Esophagus muscularis mucosa (tissue), 4 donors: Measurements from ENCODE around the gene OTUD6A. TPM values are rescaled to one million over a fixed set of nuclear protein-coding genes. Genes with fewer than 3 reads are reported as not detected.

Experiments used
- DNase-seq: peaks from one replicate; pipeline ENCODE4 v3.0.0-alpha.2; 2017; ENCODE audit errors: extremely low spot score
- H3K27ac ChIP-seq, 4 donors: fragments of 200-600 bp; sonication (generic); replicated peaks in 1 of 4; 1 replicate in 3 of 4; 2 replicates in 1 of 4; pipeline ENCODE4 v1.5.1; 2016 to 2019; ENCODE audit warnings: mild to moderate bottlenecking in 1 of 4
- H3K27me3 ChIP-seq, 4 donors: fragments of 200-600 bp; sonication (generic); one replicate each; pipeline versions ENCODE4 v1.5.1 to v1.6.0; 2016 to 2019
- H3K36me3 ChIP-seq, 4 donors: fragments of 200-600 bp; sonication (generic); one replicate each; pipeline ENCODE4 v1.5.1; 2016 to 2019
- H3K4me1 ChIP-seq, 4 donors: fragments of 200-600 bp; sonication (generic); one replicate each; pipeline ENCODE4 v1.5.1; 2016 to 2019
- H3K4me3 ChIP-seq, 4 donors: fragments of 200-600 bp; sonication (generic); 1 replicate in 2 of 4; 2 replicates in 2 of 4; pipeline ENCODE4 v1.5.1; 2016 to 2019; ENCODE audit warnings: mild to moderate bottlenecking in 4 of 4, moderate library complexity in 1 of 4
- H3K9me3 ChIP-seq, 4 donors: fragments of 200-600 bp; sonication (generic); 1 replicate in 3 of 4; 2 replicates in 1 of 4; pipeline ENCODE4 v1.5.1; 2016 to 2019
- EP300 ChIP-seq: sonication (generic); formaldehyde crosslinking; IDR thresholded peaks from one replicate; pipeline ENCODE4 v1.6.1; 2017; ENCODE audit warnings: antibody characterized with exemption
- POLR2A ChIP-seq: fragments of 450-650 bp; IDR thresholded peaks from one replicate; pipeline ENCODE4 v1.6.1; 2017; ENCODE audit warnings: antibody characterized with exemption, moderate library complexity, mild to moderate bottlenecking, low read depth
- POLR2AphosphoS5 ChIP-seq, 2 donors: sonication (generic); formaldehyde crosslinking; IDR thresholded peaks; one replicate each; pipeline ENCODE4 v1.6.1; 2017; ENCODE audit warnings: antibody characterized with exemption in 2 of 2
- WGBS: methylation state at CpG from one replicate; pipeline ENCODE4 v1.1.5; 2018; 5-methylcytosine and 5-hydroxymethylcytosine counted together
- intact Hi-C: fragments of 100-400 bp; cut with DNase I; formaldehyde crosslinking; loops from one replicate; pipeline ENCODE4 v1.15.1; 2023
- total RNA-seq, 4 donors: library from RNA; depleted of rRNA; stranded (reverse); fragments of >200 nt; gene quantifications; one replicate each; pipeline versions ENCODE4 v1.1.0 to v1.2.1, GENCODE V29; 2016
- TF ChIP-seq, protein P1 (sequence below), 3 experiments: fragments of 200-600 bp in 2 of 3; fragments of 450-650 bp in 1 of 3; sonication (generic) in 2 of 3; IDR thresholded peaks; one replicate each; pipeline ENCODE4 v1.5.1; 2017 to 2019; ENCODE audit warnings: antibody characterized with exemption in 3 of 3, mild to moderate bottlenecking in 2 of 3, moderate library complexity in 1 of 3

The OTUD6A gene
- total RNA-seq, 4 donors from 2014 or later = not detected

DNA sequence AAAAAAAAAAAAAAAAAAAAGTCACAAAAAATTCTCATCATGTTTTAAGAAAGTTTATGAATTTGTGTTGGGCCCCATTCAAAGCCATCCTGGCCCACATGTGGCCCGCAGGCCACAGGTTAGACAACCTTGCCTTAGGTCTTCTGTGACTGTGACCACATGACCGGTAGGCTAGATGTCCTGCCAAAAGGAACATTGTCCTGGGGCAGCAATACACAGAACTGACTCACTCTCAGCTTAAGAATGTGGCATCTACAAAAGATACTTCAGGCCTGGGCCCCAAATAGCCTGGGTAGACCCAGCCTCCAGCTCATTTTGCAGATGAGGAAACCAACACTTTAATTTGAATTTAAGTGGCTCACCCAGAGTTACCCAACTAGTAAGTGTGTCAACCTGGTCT is 22.5 kb upstream of the OTUD6A start:
- TF ChIP-seq, protein P1, sequence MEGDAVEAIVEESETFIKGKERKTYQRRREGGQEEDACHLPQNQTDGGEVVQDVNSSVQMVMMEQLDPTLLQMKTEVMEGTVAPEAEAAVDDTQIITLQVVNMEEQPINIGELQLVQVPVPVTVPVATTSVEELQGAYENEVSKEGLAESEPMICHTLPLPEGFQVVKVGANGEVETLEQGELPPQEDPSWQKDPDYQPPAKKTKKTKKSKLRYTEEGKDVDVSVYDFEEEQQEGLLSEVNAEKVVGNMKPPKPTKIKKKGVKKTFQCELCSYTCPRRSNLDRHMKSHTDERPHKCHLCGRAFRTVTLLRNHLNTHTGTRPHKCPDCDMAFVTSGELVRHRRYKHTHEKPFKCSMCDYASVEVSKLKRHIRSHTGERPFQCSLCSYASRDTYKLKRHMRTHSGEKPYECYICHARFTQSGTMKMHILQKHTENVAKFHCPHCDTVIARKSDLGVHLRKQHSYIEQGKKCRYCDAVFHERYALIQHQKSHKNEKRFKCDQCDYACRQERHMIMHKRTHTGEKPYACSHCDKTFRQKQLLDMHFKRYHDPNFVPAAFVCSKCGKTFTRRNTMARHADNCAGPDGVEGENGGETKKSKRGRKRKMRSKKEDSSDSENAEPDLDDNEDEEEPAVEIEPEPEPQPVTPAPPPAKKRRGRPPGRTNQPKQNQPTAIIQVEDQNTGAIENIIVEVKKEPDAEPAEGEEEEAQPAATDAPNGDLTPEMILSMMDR (IDR thresholded peaks at IDR 0.05) = no peak
- no peak for TF ChIP-seq POLR2AphosphoS5 (IDR thresholded peaks at IDR 0.05)
- no peak for TF ChIP-seq EP300
- no peak for TF ChIP-seq POLR2A
- peak; percentile 3 for DNase-seq
- H3K4me1 ChIP-seq = no peaks in the 10 kb centered on the region
- H3K9me3 ChIP-seq = no peaks in the 10 kb centered on the region
- 87% methylated on average over 2 of the region's 2 CpGs for WGBS
- H3K27me3 ChIP-seq = no peaks in the 10 kb centered on the region
- peaks cover 0 to 4% (median 0%) of the 10 kb centered on the region in 4 donors for H3K36me3 ChIP-seq
- intact Hi-C loops = no loop called here
- no peak overlapping the region for H3K4me3 ChIP-seq
- no peak overlapping the region for H3K27ac ChIP-seq

DNA sequence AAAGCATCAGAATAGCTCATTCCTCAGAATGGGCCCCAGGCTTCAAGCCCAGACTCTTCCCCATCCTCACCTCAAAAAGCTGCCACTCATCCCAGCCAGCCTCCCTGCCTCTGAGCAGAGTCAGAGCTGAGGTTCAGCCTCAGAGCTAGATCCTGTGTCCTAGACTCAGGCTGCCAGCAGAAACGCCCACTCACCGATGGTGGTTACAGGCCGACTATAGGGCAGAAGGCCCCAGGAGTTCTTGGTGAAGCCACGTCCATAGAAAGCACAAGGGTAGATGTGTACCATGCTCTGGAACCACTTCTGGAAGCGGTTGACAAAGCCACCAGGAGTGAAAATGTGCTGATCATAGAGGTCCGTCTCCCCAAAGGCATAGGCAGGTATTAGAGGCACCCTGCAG is 20.3 kb upstream of the OTUD6A start:
- H3K27ac ChIP-seq = no peak overlapping the region
- no peaks in the 10 kb centered on the region for H3K4me1 ChIP-seq
- no peaks in the 10 kb centered on the region for H3K9me3 ChIP-seq
- 85% methylated on average over 6 of the region's 6 CpGs for WGBS
- H3K27me3 ChIP-seq = no peaks in the 10 kb centered on the region
- TF ChIP-seq, protein P1 (IDR thresholded peaks at IDR 0.05) = no peak
- TF ChIP-seq POLR2AphosphoS5 (IDR thresholded peaks at IDR 0.05) (no peak), POLR2A (no peak), EP300 (no peak)
- no peak overlapping the region for H3K4me3 ChIP-seq
- DNase-seq = no peak
- no peaks in the 10 kb centered on the region for H3K36me3 ChIP-seq
- intact Hi-C loops = no loop called here

DNA sequence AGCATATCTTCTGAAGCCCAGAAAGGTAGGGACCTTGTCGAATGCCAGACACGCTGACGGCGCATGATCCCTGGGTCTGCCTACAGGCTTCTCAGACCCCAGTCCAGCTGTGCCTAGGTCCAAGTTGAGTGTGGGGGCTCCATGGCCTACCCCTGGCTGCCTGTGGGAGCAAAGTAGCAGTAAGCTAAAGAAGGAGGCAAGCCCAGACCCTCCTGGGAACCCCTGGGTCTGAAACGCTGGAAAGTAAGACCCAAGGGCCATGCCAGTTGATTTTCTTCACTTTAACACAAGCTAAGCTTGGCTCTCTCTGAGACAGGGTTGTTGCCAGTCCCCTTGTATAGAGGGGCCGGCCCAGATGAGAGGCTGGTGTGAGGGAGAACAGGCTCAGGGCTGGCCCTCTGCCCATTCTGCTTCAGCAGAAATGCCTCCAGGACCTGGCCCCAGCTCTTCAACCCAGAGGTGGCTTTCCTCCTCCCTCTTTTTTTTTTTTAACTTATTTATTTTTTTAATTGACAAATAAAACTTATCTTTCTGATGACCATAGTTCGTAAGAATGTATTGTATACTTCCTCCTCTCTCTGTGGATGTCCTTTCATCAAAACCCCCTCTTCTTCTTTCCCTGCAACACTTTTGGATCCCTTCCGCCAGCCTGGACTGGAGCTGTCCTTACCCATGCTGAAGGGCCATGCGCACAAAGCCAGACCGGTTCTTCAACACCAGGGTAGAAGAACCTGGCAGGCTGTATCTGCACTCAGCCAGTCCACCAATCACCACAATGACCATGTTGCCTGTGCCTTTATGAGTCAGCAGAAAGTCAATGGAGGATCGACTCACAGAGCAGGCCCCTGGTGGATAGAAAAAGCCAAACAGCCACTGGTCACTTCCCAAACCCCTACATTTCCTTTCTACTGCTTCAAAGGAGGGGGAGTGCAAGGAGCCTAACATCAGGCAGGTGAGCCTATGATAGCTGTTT is 19.6 kb upstream of the OTUD6A start:
- Histone ChIP-seq H3K4me1 (no peaks in the 10 kb centered on the region), H3K27ac (no peak overlapping the region), H3K27me3 (no peaks in the 10 kb centered on the region), H3K9me3 (no peaks in the 10 kb centered on the region), H3K4me3 (no peak overlapping the region), H3K36me3 (no peaks in the 10 kb centered on the region)
- WGBS = 78% methylated on average over 11 of the region's 11 CpGs
- TF ChIP-seq, protein P1 (IDR thresholded peaks at IDR 0.05) = no peak
- TF ChIP-seq POLR2A (no peak), POLR2AphosphoS5 (IDR thresholded peaks at IDR 0.05) (no peak), EP300 (no peak)
- no peak for DNase-seq
- intact Hi-C loops = no loop called here

DNA sequence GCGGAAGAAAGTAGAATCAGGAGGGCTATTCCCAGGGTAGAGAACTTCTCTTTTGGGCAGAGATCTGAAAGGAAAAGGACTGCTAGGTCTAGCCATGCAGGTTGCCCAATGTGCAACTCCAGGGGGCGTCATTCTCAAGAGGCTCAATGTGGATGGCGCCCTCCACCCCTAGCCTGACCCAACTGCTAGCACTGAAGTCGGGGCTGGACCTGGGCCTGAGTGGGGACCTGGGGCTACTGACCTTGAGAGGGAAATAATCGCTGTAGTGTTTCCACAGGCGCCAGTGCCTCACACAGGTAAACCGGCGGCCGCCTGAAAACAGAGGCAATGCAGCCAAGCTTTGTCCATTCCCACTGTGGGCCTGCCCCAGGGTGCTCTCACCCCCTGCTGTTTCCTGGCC is 18.6 kb upstream of the OTUD6A start:
- Histone ChIP-seq H3K36me3 (no peaks in the 10 kb centered on the region), H3K9me3 (no peaks in the 10 kb centered on the region), H3K4me1 (no peaks in the 10 kb centered on the region), H3K4me3 (no peak overlapping the region), H3K27ac (no peak overlapping the region), H3K27me3 (no peaks in the 10 kb centered on the region)
- WGBS = 83% methylated on average over 5 of the region's 9 CpGs
- intact Hi-C loops = no loop called here
- no peak for TF ChIP-seq EP300
- no peak for TF ChIP-seq POLR2AphosphoS5 (IDR thresholded peaks at IDR 0.05)
- TF ChIP-seq, protein P1 (IDR thresholded peaks at IDR 0.05) = no peak
- TF ChIP-seq POLR2A = no peak
- DNase-seq = no peak
